SJCRH30 (cell line): ENCODE results near the gene AMH. TPM values are rescaled to one million over a fixed set of nuclear protein-coding genes. Genes with fewer than 3 reads are reported as not detected.
"Not testable (repeated sequence)": the region's sequence is repeated elsewhere in the genome, so short reads cannot be mapped to it uniquely, and the experiment has no call there.

Experiments
- DNase-seq, 2 experiments: peaks; one replicate each; pipeline ENCODE4 v3.0.0-alpha.2; 2015 to 2020
- H3K27ac ChIP-seq: fragments of 250-450 bp; sonication (Bioruptor Pico); 2 replicates; pipeline ENCODE4 v1.5.1; 2020; ENCODE audit warnings: mild to moderate bottlenecking, moderate library complexity
- H3K27me3 ChIP-seq: fragments of 250-450 bp; sonication (Bioruptor Pico); 2 replicates; pipeline ENCODE4 v1.5.1; 2020; ENCODE audit warnings: mild to moderate bottlenecking, moderate library complexity
- H3K36me3 ChIP-seq: fragments of 250-450 bp; sonication (Bioruptor Pico); 2 replicates; pipeline ENCODE4 v1.5.1; 2020; ENCODE audit warnings: mild to moderate bottlenecking, moderate library complexity
- H3K4me1 ChIP-seq: fragments of 250-450 bp; sonication (Bioruptor Pico); 2 replicates; pipeline ENCODE4 v1.5.1; 2020; ENCODE audit warnings: mild to moderate bottlenecking, moderate library complexity
- H3K4me3 ChIP-seq: fragments of 250-450 bp; sonication (Bioruptor Pico); 2 replicates; pipeline ENCODE4 v1.5.1; 2020; ENCODE audit warnings: mild to moderate bottlenecking, moderate library complexity
- H3K9me3 ChIP-seq: fragments of 250-450 bp; sonication (Bioruptor Pico); replicated peaks from 2 replicates; pipeline ENCODE4 v1.5.1; 2020; ENCODE audit warnings: mild to moderate bottlenecking, moderate library complexity
- total RNA-seq: library from RNA; depleted of rRNA; stranded (reverse); fragments of >200 nt; shearing (Covaris generic); gene quantifications from 2 replicates; pipeline ENCODE4 v1.2.3, GENCODE V29; 2014

The AMH gene
- total RNA-seq, 1 experiment from 2014 or later, result 11.5 TPM

GRCh38 chr19:2273356-2274184 lies 24.4 kb downstream of the AMH start:
- H3K4me1 ChIP-seq, result 0 out of 2 replicates have a peak, but pooled peaks cover 6% of the 10 kb centered on the region
- H3K36me3 ChIP-seq, result peaks cover 36% of the 10 kb centered on the region
- no peak overlapping the region for H3K4me3 ChIP-seq
- H3K27me3 ChIP-seq, result no peaks in the 10 kb centered on the region
- H3K9me3 ChIP-seq, result no peaks in the 10 kb centered on the region
- peak; percentile 79 to 82 for DNase-seq
- no peak overlapping the region for H3K27ac ChIP-seq

GRCh38 chr19:2274185-2274711 lies 25.1 kb downstream of the AMH start:
- Histone ChIP-seq H3K36me3 (peaks cover 36% of the 10 kb centered on the region), H3K27ac (no peak overlapping the region), H3K4me3 (no peak overlapping the region), H3K27me3 (no peaks in the 10 kb centered on the region), H3K9me3 (no peaks in the 10 kb centered on the region), H3K4me1 (0 out of 2 replicates have a peak, but pooled peaks cover 3% of the 10 kb centered on the region)
- DNase-seq, result no peak

GRCh38 chr19:2274931-2275535 lies 25.9 kb downstream of the AMH start:
- no peak overlapping the region for H3K27ac ChIP-seq
- H3K9me3 ChIP-seq, result no peaks in the 10 kb centered on the region
- H3K4me1 ChIP-seq, result 0 out of 2 replicates have a peak, but pooled peaks cover 3% of the 10 kb centered on the region
- peak; percentile 74 to 84 for DNase-seq
- no peaks in the 10 kb centered on the region for H3K27me3 ChIP-seq
- no peak overlapping the region for H3K4me3 ChIP-seq
- H3K36me3 ChIP-seq, result peaks cover 36% of the 10 kb centered on the region

- Histone ChIP-seq H3K4me3 (no peak overlapping the region), H3K9me3 (no peaks in the 10 kb centered on the region), H3K36me3 (peaks cover 33% of the 10 kb centered on the region), H3K27me3 (no peaks in the 10 kb centered on the region), H3K27ac (no peak overlapping the region), H3K4me1 (peaks cover 3% of the 10 kb centered on the region; the same call in 1 of the 2 replicates)
- no peak for DNase-seq
These were observed 26.7 kb downstream of the AMH start for GRCh38 chr19:2275588-2276428.

- peaks cover 26% of the 10 kb centered on the region for H3K36me3 ChIP-seq
- H3K9me3 ChIP-seq, result no peaks in the 10 kb centered on the region
- no peak overlapping the region for H3K27ac ChIP-seq
- H3K27me3 ChIP-seq, result no peaks in the 10 kb centered on the region
- H3K4me1 ChIP-seq, result peaks cover 3% of the 10 kb centered on the region; the same call in 1 of the 2 replicates
- H3K4me3 ChIP-seq, result no peak overlapping the region
- no peak for DNase-seq
These were observed 27.4 kb downstream of the AMH start for GRCh38 chr19:2276429-2276986.

GRCh38 chr19:2277138-2277537 lies 28.0 kb downstream of the AMH start:
- Histone ChIP-seq H3K4me3 (no peak overlapping the region), H3K27me3 (no peaks in the 10 kb centered on the region), H3K27ac (no peak overlapping the region), H3K36me3 (peaks cover 20% of the 10 kb centered on the region), H3K4me1 (peaks cover 3% of the 10 kb centered on the region; the same call in 1 of the 2 replicates), H3K9me3 (no peaks in the 10 kb centered on the region)
- DNase-seq, result no peak

- Histone ChIP-seq H3K27me3 (no peaks in the 10 kb centered on the region), H3K27ac (no peak overlapping the region), H3K4me3 (no peak overlapping the region), H3K36me3 (peaks cover 6% of the 10 kb centered on the region; the same call in 1 of the 2 replicates), H3K9me3 (no peaks in the 10 kb centered on the region), H3K4me1 (peaks cover 3% of the 10 kb centered on the region; the same call in 1 of the 2 replicates)
- DNase-seq, result no peak
These were observed 29.5 kb downstream of the AMH start for GRCh38 chr19:2278459-2279158.

- Histone ChIP-seq H3K4me3 (no peak overlapping the region), H3K27ac (no peak overlapping the region), H3K27me3 (no peaks in the 10 kb centered on the region), H3K4me1 (peaks cover 3% of the 10 kb centered on the region; the same call in 1 of the 2 replicates), H3K36me3 (no peaks in the 10 kb centered on the region), H3K9me3 (no peaks in the 10 kb centered on the region)
- no peak for DNase-seq
These were observed 31.6 kb downstream of the AMH start for GRCh38 chr19:2280633-2281264.

- not testable (repeated sequence) for H3K9me3 ChIP-seq, H3K27me3 ChIP-seq, H3K4me1 ChIP-seq, DNase-seq, H3K27ac ChIP-seq, H3K36me3 ChIP-seq
- H3K4me3 ChIP-seq, result peak overlapping the region; percentile 45
These were observed 32.3 kb downstream of the AMH start for GRCh38 chr19:2281265-2282061.

GRCh38 chr19:2282062-2282861 lies 33.1 kb downstream of the AMH start, which contains the start of gene PEAK3:
Gene PEAK3, minus strand, starts transcription at chr19:2282175. Its CDS starts 1,244 bp downstream, at chr19:2280931.
- Histone ChIP-seq H3K27ac (no peak within 1 kb of the TSS), H3K4me3 (peak within 1 kb of the TSS; percentile 45), H3K36me3 (no peaks in the 10 kb centered on the region), H3K4me1 (peaks cover 3% of the 10 kb centered on the region; the same call in 1 of the 2 replicates), H3K9me3 (no peaks in the 10 kb centered on the region), H3K27me3 (no peaks in the 10 kb centered on the region)
- peak; percentile 80 to 86 for DNase-seq

GRCh38 chr19:2282862-2283237 lies 33.7 kb downstream of the AMH start:
- H3K27me3 ChIP-seq, result no peaks in the 10 kb centered on the region
- peaks cover 3% of the 10 kb centered on the region; the same call in 1 of the 2 replicates for H3K4me1 ChIP-seq
- DNase-seq, result no peak
- no peak overlapping the region for H3K27ac ChIP-seq
- H3K36me3 ChIP-seq, result no peaks in the 10 kb centered on the region
- no peaks in the 10 kb centered on the region for H3K9me3 ChIP-seq
- H3K4me3 ChIP-seq, result no peak overlapping the region
